ENCODE measurements around the gene LETM1.

LETM1 gene

GRCh38 chr4:1767770-1768366 is 88.1 kb downstream of the LETM1 start:
- no peaks in the 10 kb centered on the region for H3K36me3 ChIP-seq (ENCODE audit: control insufficient read depth, insufficient read depth, low read length, severe bottlenecking)
- H3K9ac ChIP-seq (ENCODE audit: low read length), result no peak overlapping the region
- no peaks in the 10 kb centered on the region for H3K9me3 ChIP-seq (ENCODE audit: control insufficient read depth, low read length)
- peaks cover 3% of the 10 kb centered on the region for H3K4me1 ChIP-seq (ENCODE audit: control insufficient read depth, insufficient read depth, low read length)
- peak; percentile 57 for DNase-seq (ENCODE audit: low read depth)
- no peak overlapping the region for H3K4me3 ChIP-seq (ENCODE audit: low read length)
- H3K27me3 ChIP-seq (replicated peaks; ENCODE audit: control insufficient read depth, insufficient read depth, low read length), result peaks cover 26% of the 10 kb centered on the region

GRCh38 chr4:1767061-1767769 is 88.7 kb downstream of the LETM1 start:
- peaks cover 31% of the 10 kb centered on the region for H3K27me3 ChIP-seq (replicated peaks; ENCODE audit: control insufficient read depth, insufficient read depth, low read length)
- peaks cover 3% of the 10 kb centered on the region for H3K4me1 ChIP-seq (ENCODE audit: control insufficient read depth, insufficient read depth, low read length)
- H3K9ac ChIP-seq (ENCODE audit: low read length), result no peak overlapping the region
- H3K36me3 ChIP-seq (ENCODE audit: control insufficient read depth, insufficient read depth, low read length, severe bottlenecking), result no peaks in the 10 kb centered on the region
- DNase-seq (ENCODE audit: low read depth), result peak; percentile 48
- H3K9me3 ChIP-seq (ENCODE audit: control insufficient read depth, low read length), result no peaks in the 10 kb centered on the region
- H3K4me3 ChIP-seq (ENCODE audit: low read length), result no peak overlapping the region

GRCh38 chr4:1766106-1767060 is 89.6 kb downstream of the LETM1 start:
- Histone ChIP-seq H3K27me3 (replicated peaks; ENCODE audit: control insufficient read depth, insufficient read depth, low read length) (peaks cover 31% of the 10 kb centered on the region), H3K4me3 (ENCODE audit: low read length) (no peak overlapping the region)

GRCh38 chr4:1765409-1766072 is 90.4 kb downstream of the LETM1 start:
- Histone ChIP-seq H3K4me1 (ENCODE audit: control insufficient read depth, insufficient read depth, low read length) (peaks cover 3% of the 10 kb centered on the region), H3K4me3 (ENCODE audit: low read length) (no peak overlapping the region)
- no peak for DNase-seq (ENCODE audit: low read depth)

More at GRCh38 chr4:1766106-1767060, 89.6 kb downstream of the LETM1 start:
- DNase-seq (ENCODE audit: low read depth), result no peak
- Histone ChIP-seq H3K9me3 (ENCODE audit: control insufficient read depth, low read length) (no peaks in the 10 kb centered on the region), H3K9ac (ENCODE audit: low read length) (no peak overlapping the region), H3K4me1 (ENCODE audit: control insufficient read depth, insufficient read depth, low read length) (peaks cover 3% of the 10 kb centered on the region), H3K36me3 (ENCODE audit: control insufficient read depth, insufficient read depth, low read length, severe bottlenecking) (no peaks in the 10 kb centered on the region)

GRCh38 chr4:1764670-1765069 is 91.3 kb downstream of the LETM1 start:
- H3K36me3 ChIP-seq (ENCODE audit: control insufficient read depth, insufficient read depth, low read length, severe bottlenecking), result no peaks in the 10 kb centered on the region
- H3K27me3 ChIP-seq (replicated peaks; ENCODE audit: control insufficient read depth, insufficient read depth, low read length), result peaks cover 26% of the 10 kb centered on the region
- no peaks in the 10 kb centered on the region for H3K9me3 ChIP-seq (ENCODE audit: control insufficient read depth, low read length)
- no peak for DNase-seq (ENCODE audit: low read depth)
- H3K4me1 ChIP-seq (ENCODE audit: control insufficient read depth, insufficient read depth, low read length), result peaks cover 3% of the 10 kb centered on the region
- no peak overlapping the region for H3K9ac ChIP-seq (ENCODE audit: low read length)
- no peak overlapping the region for H3K4me3 ChIP-seq (ENCODE audit: low read length)

More at GRCh38 chr4:1765409-1766072, 90.4 kb downstream of the LETM1 start:
- no peaks in the 10 kb centered on the region for H3K36me3 ChIP-seq (ENCODE audit: control insufficient read depth, insufficient read depth, low read length, severe bottlenecking)
- no peak overlapping the region for H3K9ac ChIP-seq (ENCODE audit: low read length)
- no peaks in the 10 kb centered on the region for H3K9me3 ChIP-seq (ENCODE audit: control insufficient read depth, low read length)
- H3K27me3 ChIP-seq (replicated peaks; ENCODE audit: control insufficient read depth, insufficient read depth, low read length), result peaks cover 24% of the 10 kb centered on the region

- peaks cover 3% of the 10 kb centered on the region for H3K4me1 ChIP-seq (ENCODE audit: control insufficient read depth, insufficient read depth, low read length)
- H3K9ac ChIP-seq (ENCODE audit: low read length), result peak overlapping the region; percentile 42
- H3K27me3 ChIP-seq (replicated peaks; ENCODE audit: control insufficient read depth, insufficient read depth, low read length), result peaks cover 23% of the 10 kb centered on the region
- H3K36me3 ChIP-seq (ENCODE audit: control insufficient read depth, insufficient read depth, low read length, severe bottlenecking), result no peaks in the 10 kb centered on the region
- H3K9me3 ChIP-seq (ENCODE audit: control insufficient read depth, low read length), result no peaks in the 10 kb centered on the region
- peak; percentile 69 for DNase-seq (ENCODE audit: low read depth)
- no peak overlapping the region for H3K4me3 ChIP-seq (ENCODE audit: low read length)
These were observed 92.3 kb downstream of the LETM1 start for GRCh38 chr4:1763550-1764080.

GRCh38 chr4:1763070-1763549 is 92.8 kb downstream of the LETM1 start:
- H3K27me3 ChIP-seq (replicated peaks; ENCODE audit: control insufficient read depth, insufficient read depth, low read length), result peaks cover 18% of the 10 kb centered on the region
- H3K9me3 ChIP-seq (ENCODE audit: control insufficient read depth, low read length), result no peaks in the 10 kb centered on the region
- H3K4me1 ChIP-seq (ENCODE audit: control insufficient read depth, insufficient read depth, low read length), result peaks cover 3% of the 10 kb centered on the region
- no peak overlapping the region for H3K4me3 ChIP-seq (ENCODE audit: low read length)
- no peaks in the 10 kb centered on the region for H3K36me3 ChIP-seq (ENCODE audit: control insufficient read depth, insufficient read depth, low read length, severe bottlenecking)
- H3K9ac ChIP-seq (ENCODE audit: low read length), result no peak overlapping the region
- DNase-seq (ENCODE audit: low read depth), result no peak

- DNase-seq (ENCODE audit: low read depth), result no peak
- Histone ChIP-seq H3K9me3 (ENCODE audit: control insufficient read depth, low read length) (no peaks in the 10 kb centered on the region), H3K27me3 (replicated peaks; ENCODE audit: control insufficient read depth, insufficient read depth, low read length) (peaks cover 15% of the 10 kb centered on the region), H3K36me3 (ENCODE audit: control insufficient read depth, insufficient read depth, low read length, severe bottlenecking) (no peaks in the 10 kb centered on the region), H3K4me1 (ENCODE audit: control insufficient read depth, insufficient read depth, low read length) (peaks cover 3% of the 10 kb centered on the region), H3K9ac (ENCODE audit: low read length) (no peak overlapping the region), H3K4me3 (ENCODE audit: low read length) (no peak overlapping the region)
These were observed 93.5 kb downstream of the LETM1 start for GRCh38 chr4:1762264-1763010.
